Endothelial cell of umbilical vein (primary cell): ENCODE data around the gene SRSF2. TPM values are rescaled to one million over a fixed set of nuclear protein-coding genes. Genes with fewer than 3 reads are reported as not detected.
A peak's percentile ranks its signal among the peaks of the same experiment; 100 is the strongest.

ENCODE experiments used
- BruUV-seq: library from RNA; stranded (reverse); fragments of 400-500 nt; replicated peaks from 2 replicates; lab custom pipeline; 2021; lab: Mats Ljungman, UMichigan
- CTCF ChIA-PET: fragments of 300-600, 350-600 bp; sonication (Branson Sonifier 250); formaldehyde crosslinking; loops from one replicate; lab custom pipeline; 2021; ENCODE audit warnings: antibody characterized with exemption, inconsistent platforms; lab: Charles Lee
- POLR2A ChIA-PET: fragments of 300-600, 350-600 bp; sonication (Branson Sonifier 250); formaldehyde crosslinking; loops from one replicate; lab custom pipeline; 2021; ENCODE audit warnings: antibody characterized with exemption, inconsistent platforms; lab: Charles Lee
- DNase-seq: peaks from one replicate; pipeline ENCODE4 v3.0.0-alpha.2; 2011; ENCODE audit warnings: low read depth, low spot score
- FAIRE-seq: peaks from 2 replicates; lab custom pipeline; 2011; peaks lifted over from hg19 to GRCh38; lab: Jason Lieb, UNC
- H2AFZ ChIP-seq: 2 replicates; pipeline ENCODE4 v1.6.0; 2012; ENCODE audit warnings: low read depth, low read length, control low read depth, inconsistent platforms
- H3K27ac ChIP-seq: 2 replicates; pipeline ENCODE4 v1.5.1; 2011; ENCODE audit warnings: low read depth, mild to moderate bottlenecking, control low read depth, low read length, moderate library complexity; ENCODE audit not compliant: insufficient read depth
- H3K27me3 ChIP-seq, 2 experiments: 2 replicates each; pipeline versions ENCODE4 v1.6.0 to v1.6.1; 2011; ENCODE audit warnings: low read length in 2 of 2, mixed read lengths in 1 of 2; ENCODE audit not compliant: control insufficient read depth in 2 of 2, insufficient read depth in 2 of 2
- H3K36me3 ChIP-seq, 2 experiments: 2 replicates in 1 of 2; 3 replicates in 1 of 2; pipeline ENCODE4 v1.5.1; 2011; ENCODE audit warnings: low read length in 2 of 2, mild to moderate bottlenecking in 1 of 2, moderate library complexity in 1 of 2; ENCODE audit not compliant: control insufficient read depth in 2 of 2, insufficient read depth in 2 of 2; ENCODE audit errors: extremely low read depth in 1 of 2
- H3K4me1 ChIP-seq: 3 replicates; pipeline ENCODE4 v1.5.1; 2011; ENCODE audit warnings: mild to moderate bottlenecking, low read length; ENCODE audit not compliant: control insufficient read depth, insufficient read depth; ENCODE audit errors: extremely low read depth
- H3K4me2 ChIP-seq: 2 replicates; pipeline ENCODE4 v1.6.1; 2011; ENCODE audit warnings: low read length, control low read depth, mixed read lengths; ENCODE audit not compliant: insufficient read depth
- H3K4me3 ChIP-seq, 3 experiments: fragments of 200-600 bp in 1 of 3; sonication (generic), shearing (Covaris generic) in 1 of 3; replicated peaks in 1 of 3; 2 replicates each; pipeline ENCODE4 v1.5.1; 2011 to 2016; ENCODE audit warnings: control low read depth in 3 of 3, low read length in 3 of 3, mild to moderate bottlenecking in 2 of 3, inconsistent platforms in 1 of 3, low read depth in 1 of 3, moderate library complexity in 1 of 3; ENCODE audit not compliant: insufficient read depth in 1 of 3
- H3K79me2 ChIP-seq: 2 replicates; pipeline ENCODE4 v1.6.0; 2012; ENCODE audit warnings: low read length, inconsistent platforms; ENCODE audit not compliant: control insufficient read depth, insufficient read depth
- H3K9ac ChIP-seq: replicated peaks from 2 replicates; pipeline ENCODE3; 2011; ENCODE audit warnings: low read length, control low read depth; ENCODE audit not compliant: insufficient read depth; ENCODE audit errors: extremely low read depth
- H3K9me1 ChIP-seq: replicated peaks from 3 replicates; pipeline ENCODE4 v1.6.0; 2011; ENCODE audit warnings: mild to moderate bottlenecking, low read length; ENCODE audit not compliant: control insufficient read depth, insufficient read depth; ENCODE audit errors: extremely low read depth
- H3K9me3 ChIP-seq: replicated peaks from 2 replicates; pipeline ENCODE4 v1.5.1; 2012; ENCODE audit warnings: low read length, inconsistent platforms; ENCODE audit not compliant: control insufficient read depth, insufficient read depth
- H4K20me1 ChIP-seq: replicated peaks from 2 replicates; pipeline ENCODE3; 2011; ENCODE audit warnings: mild to moderate bottlenecking, low read length; ENCODE audit not compliant: control insufficient read depth, insufficient read depth; ENCODE audit errors: extremely low read depth
- CTCF ChIP-seq, 2 donors: IDR thresholded peaks; 1 replicate in 1 of 2; 2 replicates in 1 of 2; pipeline ENCODE4 v1.5.1; 2011; ENCODE audit warnings: low read length in 2 of 2, mild to moderate bottlenecking in 2 of 2, moderate library complexity in 2 of 2, control low read depth in 1 of 2, inconsistent platforms in 1 of 2, low read depth in 1 of 2; ENCODE audit not compliant: insufficient read depth in 1 of 2; ENCODE audit errors: extremely low read depth in 1 of 2
- EZH2 ChIP-seq: IDR thresholded peaks from 2 replicates; pipeline ENCODE4 v1.6.1; 2012; ENCODE audit warnings: borderline replicate concordance, low read depth, mild to moderate bottlenecking, moderate library complexity, low read length, inconsistent platforms; ENCODE audit not compliant: severe bottlenecking
- FOS ChIP-seq: IDR thresholded peaks from 2 replicates; pipeline ENCODE4 v1.6.1; 2011; ENCODE audit warnings: mild to moderate bottlenecking, low read length, moderate library complexity, borderline replicate concordance; ENCODE audit not compliant: insufficient read depth
- GATA2 ChIP-seq: IDR thresholded peaks from 2 replicates; pipeline ENCODE4 v1.7.0; 2011; ENCODE audit warnings: low read depth, mild to moderate bottlenecking, moderate library complexity, mixed read lengths, low read length; ENCODE audit not compliant: insufficient read length, insufficient read depth
- JUN ChIP-seq: IDR thresholded peaks from 2 replicates; pipeline ENCODE4 v1.6.1; 2011; ENCODE audit warnings: borderline replicate concordance, low read depth; ENCODE audit not compliant: insufficient read length, insufficient read depth
- MAX ChIP-seq: IDR thresholded peaks from 2 replicates; pipeline ENCODE4 v1.6.1; 2011; ENCODE audit not compliant: insufficient read depth, insufficient read length
- POLR2A ChIP-seq: IDR thresholded peaks from 2 replicates; pipeline ENCODE4 v1.6.1; 2012; ENCODE audit warnings: low read depth, mild to moderate bottlenecking, control low read depth, low read length
- POLR2AphosphoS5 ChIP-seq: IDR thresholded peaks from 2 replicates; pipeline ENCODE4 v1.6.1; 2012; ENCODE audit warnings: low read depth, mild to moderate bottlenecking, control low read depth, low read length, moderate library complexity; ENCODE audit not compliant: insufficient read depth
- dilution Hi-C: fragments of 300-500 bp; cut with MboI; formaldehyde crosslinking; loops from one replicate; pipeline ENCODE4 v1.15.0; 2019; ENCODE audit warnings: low sequenced_read_pairs; ENCODE audit not compliant: extremely low pct_ligation_motif_present
- intact Hi-C: fragments of 100-400 bp; cut with micrococcal nuclease; formaldehyde crosslinking; loops from one replicate; pipeline ENCODE4 v1.10.0; 2022
- polyA plus RNA-seq, 4 experiments: library from polyadenylated mRNA; depleted of rRNA in 3 of 4; stranded (reverse) in 3 of 4; unstranded in 1 of 4; fragments of >200 nt; gene quantifications; 2 replicates each; pipeline versions ENCODE4 v1.2.1 to v1.2.3, GENCODE V29; 2011 to 2012; ENCODE audit warnings: missing spikeins in 1 of 4
- total RNA-seq: library from RNA; stranded (reverse); gene quantifications from 2 replicates; pipeline ENCODE4 v1.2.3, GENCODE V29; 2021

Gene SRSF2
- total and polyA plus RNA-seq, 2 donors (not counting 3 experiments of a cell fraction or from before 2014, with no cell fraction given), result 283 to 307 TPM

- Histone ChIP-seq H3K4me3 (peak within 1 kb of the TSS; percentile 69 to 81 (median 72)), H3K79me2 (peaks cover 44% of the 10 kb centered on the region), H3K27me3 (no peaks in the 10 kb centered on the region), H3K4me1 (peaks cover 22% of the 10 kb centered on the region), H3K4me2 (peak within 1 kb of the TSS; percentile 67), H3K9ac (peak within 1 kb of the TSS; percentile 34), H3K27ac (peak within 1 kb of the TSS; percentile 51), H4K20me1 (no peaks in the 10 kb centered on the region), H2AFZ (peak within 1 kb of the TSS; percentile 72), H3K9me1 (no peaks in the 10 kb centered on the region), H3K36me3 (peaks cover 3 to 14% of the 10 kb centered on the region in 2 experiments), H3K9me3 (no peaks in the 10 kb centered on the region)
- no peak for FAIRE-seq
- CTCF ChIA-PET, result interaction anchor here (0.6 to 5.9 kb wide), 9 partner anchors 11 to 341 kb away, joined by 3 to 43 read pairs (median 4); no protein-coding TSS in a partner anchor
- POLR2A ChIA-PET, result no interaction called here
- TF ChIP-seq JUN, result no peak
- peak; percentile 9 for TF ChIP-seq POLR2A
- TF ChIP-seq EZH2, result no peak
- TF ChIP-seq FOS, result peak; percentile 7
- TF ChIP-seq POLR2AphosphoS5, result peak; percentile 31
- no peak for TF ChIP-seq MAX
- no peak for TF ChIP-seq CTCF (IDR thresholded peaks at IDR 0.05; ENCODE audit: extremely low read depth in 1 of 2, insufficient read depth in 1 of 2, low read depth in 1 of 2, low read length in 2 of 2)
- TF ChIP-seq GATA2, result no peak
- DNase-seq, result peak; percentile 61
- intact Hi-C loops (loop anchor here (1.0 to 10.0 kb wide), 3 partner anchors 15 to 186 kb away; partner anchors contain the start of genes JMJD6 and METTL23), dilution Hi-C loops (no loop called here)
- no TSS peak for BruUV-seq
These were observed 26.1 kb downstream of the SRSF2 start, which contains the start of gene MXRA7 for GRCh38 chr17:76710863-76711611. Gene MXRA7 (minus strand): TSS chr17:76710965. CDS start chr17:76710946, 19 bp downstream.
